Measurements from ENCODE around the gene DPP4.

Gene DPP4

GRCh38 chr2:161965994-161966393 is 108.0 kb downstream of the DPP4 start:
- no peak for TF ChIP-seq EZH2phosphoT487 (IDR thresholded peaks at IDR 0.05; ENCODE audit: low read length)
- no peak for TF ChIP-seq EZH2 (optimal IDR thresholded peaks at IDR 0.05; ENCODE audit: low read depth, low read length)
- TF ChIP-seq CTCF (IDR thresholded peaks at IDR 0.05; ENCODE audit: low read length): no peak
- H3K9me3 ChIP-seq (replicated peaks; ENCODE audit: insufficient read depth, low read length): no peaks in the 10 kb centered on the region
- no peaks in the 10 kb centered on the region for H3F3A ChIP-seq (ENCODE audit: insufficient read depth, low read length)
- no peaks in the 10 kb centered on the region for H3K4me1 ChIP-seq (ENCODE audit: low read length)
- no peaks in the 10 kb centered on the region for H3K79me2 ChIP-seq (ENCODE audit: low read length)
- no peaks in the 10 kb centered on the region for H4K20me1 ChIP-seq (ENCODE audit: insufficient read depth, low read length)
- no peak overlapping the region for H3K4me2 ChIP-seq (ENCODE audit: low read depth, low read length)
- no peaks in the 10 kb centered on the region for H3K27me3 ChIP-seq (replicated peaks; ENCODE audit: insufficient read depth, low read length)
- no peak overlapping the region for H3K4me3 ChIP-seq (ENCODE audit: low read length)
- H3K27ac ChIP-seq (ENCODE audit: low read length): no peak overlapping the region
- no peak overlapping the region for H2AFZ ChIP-seq (ENCODE audit: low read length)
- DNase-seq: no peak
- H3K36me3 ChIP-seq (replicated peaks; ENCODE audit: insufficient read depth, low read length): no peaks in the 10 kb centered on the region
- H3K9me2 ChIP-seq (replicated peaks; ENCODE audit: insufficient read depth, low read length): no peaks in the 10 kb centered on the region
- no peak overlapping the region for H3K9ac ChIP-seq (ENCODE audit: low read length)

GRCh38 chr2:161964160-161964559 is 109.9 kb downstream of the DPP4 start:
- no peaks in the 10 kb centered on the region for H3F3A ChIP-seq (ENCODE audit: insufficient read depth, low read length)
- no peak overlapping the region for H3K27ac ChIP-seq (ENCODE audit: low read length)
- no peak overlapping the region for H2AFZ ChIP-seq (ENCODE audit: low read length)
- H3K4me1 ChIP-seq (ENCODE audit: low read length): no peaks in the 10 kb centered on the region
- no peaks in the 10 kb centered on the region for H3K79me2 ChIP-seq (ENCODE audit: low read length)
- H3K9ac ChIP-seq (ENCODE audit: low read length): no peak overlapping the region
- H3K36me3 ChIP-seq (replicated peaks; ENCODE audit: insufficient read depth, low read length): no peaks in the 10 kb centered on the region
- no peaks in the 10 kb centered on the region for H3K9me2 ChIP-seq (replicated peaks; ENCODE audit: insufficient read depth, low read length)
- H3K27me3 ChIP-seq (replicated peaks; ENCODE audit: insufficient read depth, low read length): no peaks in the 10 kb centered on the region
- no peaks in the 10 kb centered on the region for H3K9me3 ChIP-seq (replicated peaks; ENCODE audit: insufficient read depth, low read length)
- H3K4me3 ChIP-seq (ENCODE audit: low read length): no peak overlapping the region
- DNase-seq: no peak
- H4K20me1 ChIP-seq (ENCODE audit: insufficient read depth, low read length): no peaks in the 10 kb centered on the region
- H3K4me2 ChIP-seq (ENCODE audit: low read depth, low read length): no peak overlapping the region
- TF ChIP-seq CTCF (IDR thresholded peaks at IDR 0.05; ENCODE audit: low read length) (no peak), EZH2 (optimal IDR thresholded peaks at IDR 0.05; ENCODE audit: low read depth, low read length) (no peak), EZH2phosphoT487 (IDR thresholded peaks at IDR 0.05; ENCODE audit: low read length) (no peak)

- Histone ChIP-seq H3K79me2 (ENCODE audit: low read length) (no peaks in the 10 kb centered on the region), H3K27me3 (replicated peaks; ENCODE audit: insufficient read depth, low read length) (no peaks in the 10 kb centered on the region), H3K27ac (ENCODE audit: low read length) (no peak overlapping the region), H3K9me2 (replicated peaks; ENCODE audit: insufficient read depth, low read length) (no peaks in the 10 kb centered on the region), H3K9me3 (replicated peaks; ENCODE audit: insufficient read depth, low read length) (no peaks in the 10 kb centered on the region), H2AFZ (ENCODE audit: low read length) (no peak overlapping the region), H3K9ac (ENCODE audit: low read length) (no peak overlapping the region), H3K4me2 (ENCODE audit: low read depth, low read length) (no peak overlapping the region), H3K36me3 (replicated peaks; ENCODE audit: insufficient read depth, low read length) (no peaks in the 10 kb centered on the region), H4K20me1 (ENCODE audit: insufficient read depth, low read length) (no peaks in the 10 kb centered on the region), H3K4me3 (ENCODE audit: low read length) (no peak overlapping the region), H3F3A (ENCODE audit: insufficient read depth, low read length) (no peaks in the 10 kb centered on the region), H3K4me1 (ENCODE audit: low read length) (no peaks in the 10 kb centered on the region)
- TF ChIP-seq EZH2 (optimal IDR thresholded peaks at IDR 0.05; ENCODE audit: low read depth, low read length) (no peak), EZH2phosphoT487 (IDR thresholded peaks at IDR 0.05; ENCODE audit: low read length) (no peak), CTCF (IDR thresholded peaks at IDR 0.05; ENCODE audit: low read length) (no peak)
- no peak for DNase-seq
Measured at GRCh38 chr2:161962160-161962559, 111.9 kb downstream of the DPP4 start.

Measured in MM.1S (cell line).